A375 (cell line): ENCODE data around the gene PC. TPM values are rescaled to one million over a fixed set of nuclear protein-coding genes. Genes with fewer than 3 reads are reported as not detected.

ENCODE experiments used
- small RNA-seq: library from RNA; depleted of rRNA; stranded (forward); fragments of <200 nt; gene quantifications from one replicate; pipeline ENCODE3, GENCODE V24; 2014
- total RNA-seq: library from RNA; depleted of rRNA; stranded (reverse); fragments of >200 nt; shearing (Covaris generic); gene quantifications from 2 replicates; pipeline ENCODE4 v1.2.3, GENCODE V29; 2014; rRNA removed

The PC gene
- 26.6 and 29.2 TPM in 2 replicates for total RNA-seq

DNA sequence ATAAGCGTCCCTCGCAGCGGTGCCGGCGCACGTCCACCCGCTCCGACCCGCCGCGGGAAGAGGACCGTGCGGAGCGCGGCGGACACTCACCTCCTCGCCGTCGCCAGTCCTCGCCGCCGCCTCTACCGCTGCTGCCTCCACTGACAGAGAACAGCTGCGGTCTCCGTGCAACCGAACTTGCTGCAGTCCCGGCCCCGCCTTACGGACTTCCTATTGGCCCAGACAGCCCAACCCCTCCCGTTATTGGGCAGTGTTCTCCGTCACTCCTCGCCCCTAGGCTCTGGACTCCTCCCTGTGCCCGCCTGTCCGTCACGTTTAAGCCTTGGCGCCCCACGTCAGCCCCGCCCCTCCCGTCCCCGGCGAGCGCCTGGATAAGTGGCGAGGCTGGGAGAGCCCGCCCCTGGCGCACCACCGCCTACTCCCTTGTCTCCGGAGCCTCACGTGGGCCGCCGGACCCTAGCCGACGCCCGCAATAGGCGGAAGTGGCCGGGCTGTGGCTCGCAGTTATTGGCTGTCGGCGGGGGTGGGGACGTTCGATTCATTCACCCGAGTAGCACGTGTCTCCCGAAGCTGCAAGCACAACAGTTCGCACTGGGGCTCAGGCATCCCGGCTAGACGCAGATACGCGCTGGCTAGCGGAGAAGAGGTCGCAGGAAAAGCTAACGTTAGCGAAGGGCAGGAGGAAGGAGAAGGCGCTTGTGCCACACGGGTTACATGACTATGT is at the start of gene PC:
PC (minus strand) TSS at position 152 of the 724 bp plus-strand sequence. CDS start 86,224 bp downstream, outside the sequence.

DNA sequence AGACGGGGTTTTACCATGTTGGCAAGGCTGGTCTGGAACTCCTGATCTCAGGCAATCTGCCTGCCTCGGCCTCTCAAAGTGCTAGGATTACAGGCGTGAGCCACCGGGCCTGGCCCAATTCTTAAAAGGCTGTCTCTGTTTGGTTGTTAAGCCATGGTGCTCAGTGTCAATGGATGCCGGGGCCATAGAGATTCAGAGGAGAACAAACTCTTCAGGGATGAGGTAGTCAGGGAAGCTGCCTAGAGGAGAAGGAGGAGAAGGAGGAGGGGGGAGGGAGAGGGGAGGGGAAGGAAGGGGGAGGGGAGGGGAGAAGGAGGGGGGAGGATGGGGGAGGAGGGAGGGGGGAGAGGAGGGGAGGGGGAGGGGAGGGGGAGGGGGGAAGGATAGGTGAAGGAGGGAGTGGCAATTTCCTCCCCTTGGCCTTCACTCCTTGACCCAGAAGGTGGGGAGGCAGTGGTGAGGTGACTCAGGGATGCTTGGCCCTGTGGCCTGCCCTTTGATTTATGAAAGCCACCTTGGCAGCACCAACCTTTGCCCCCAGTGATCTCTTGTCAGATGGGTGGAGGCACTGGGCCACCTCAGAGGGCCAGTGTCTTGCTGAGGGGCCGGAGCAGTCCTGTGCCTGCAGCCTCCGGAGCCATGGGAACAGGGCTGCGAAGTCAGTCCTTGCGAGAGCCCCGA is 16.7 kb upstream of the PC start, which contains the start of gene C11orf86:
C11orf86 (plus strand) TSS at position 581 of the 681 bp plus-strand sequence; CDS start at position 640, 59 bp downstream.

DNA sequence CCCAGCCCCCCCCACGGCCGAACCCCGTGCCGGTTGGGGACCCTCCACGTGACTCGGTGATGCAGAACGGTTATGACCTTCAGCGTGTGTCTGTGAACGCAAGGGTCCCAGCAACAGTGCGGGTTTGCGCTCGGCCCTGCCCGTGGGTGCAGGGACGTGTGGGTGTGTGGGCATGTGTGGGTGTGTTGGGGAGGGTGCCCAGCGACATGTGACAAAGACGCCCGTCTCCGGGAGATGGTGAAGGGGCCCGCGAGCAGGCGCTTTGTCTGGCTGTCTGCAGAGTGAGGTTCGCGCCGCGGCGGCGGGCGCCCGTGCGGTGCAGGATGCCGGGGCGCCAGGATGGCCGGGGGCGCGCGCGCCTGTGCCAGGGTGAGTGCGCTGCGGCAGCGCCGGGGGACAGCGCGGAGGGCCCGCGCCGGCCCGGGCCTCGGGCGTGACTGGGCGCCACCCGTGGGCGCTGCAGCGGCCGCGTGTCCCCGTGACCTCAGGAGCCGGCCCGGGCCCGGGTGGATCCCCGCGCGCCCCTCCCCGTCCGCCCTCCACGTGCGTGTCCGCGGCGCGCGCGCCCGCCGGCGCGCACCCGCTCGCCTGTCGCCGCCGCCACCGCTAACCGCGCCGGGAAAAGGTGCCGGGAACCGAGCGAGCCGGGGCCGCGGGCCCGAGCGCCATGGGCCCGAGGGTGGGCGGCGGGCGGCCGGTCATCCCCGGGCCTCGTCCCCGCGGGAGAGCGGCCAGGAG is 101.5 kb downstream of the PC start, which contains the start of gene LRFN4:
LRFN4 (plus strand) TSS at position 569 of the 738 bp plus-strand sequence. CDS start 681 bp downstream, outside the sequence.

DNA sequence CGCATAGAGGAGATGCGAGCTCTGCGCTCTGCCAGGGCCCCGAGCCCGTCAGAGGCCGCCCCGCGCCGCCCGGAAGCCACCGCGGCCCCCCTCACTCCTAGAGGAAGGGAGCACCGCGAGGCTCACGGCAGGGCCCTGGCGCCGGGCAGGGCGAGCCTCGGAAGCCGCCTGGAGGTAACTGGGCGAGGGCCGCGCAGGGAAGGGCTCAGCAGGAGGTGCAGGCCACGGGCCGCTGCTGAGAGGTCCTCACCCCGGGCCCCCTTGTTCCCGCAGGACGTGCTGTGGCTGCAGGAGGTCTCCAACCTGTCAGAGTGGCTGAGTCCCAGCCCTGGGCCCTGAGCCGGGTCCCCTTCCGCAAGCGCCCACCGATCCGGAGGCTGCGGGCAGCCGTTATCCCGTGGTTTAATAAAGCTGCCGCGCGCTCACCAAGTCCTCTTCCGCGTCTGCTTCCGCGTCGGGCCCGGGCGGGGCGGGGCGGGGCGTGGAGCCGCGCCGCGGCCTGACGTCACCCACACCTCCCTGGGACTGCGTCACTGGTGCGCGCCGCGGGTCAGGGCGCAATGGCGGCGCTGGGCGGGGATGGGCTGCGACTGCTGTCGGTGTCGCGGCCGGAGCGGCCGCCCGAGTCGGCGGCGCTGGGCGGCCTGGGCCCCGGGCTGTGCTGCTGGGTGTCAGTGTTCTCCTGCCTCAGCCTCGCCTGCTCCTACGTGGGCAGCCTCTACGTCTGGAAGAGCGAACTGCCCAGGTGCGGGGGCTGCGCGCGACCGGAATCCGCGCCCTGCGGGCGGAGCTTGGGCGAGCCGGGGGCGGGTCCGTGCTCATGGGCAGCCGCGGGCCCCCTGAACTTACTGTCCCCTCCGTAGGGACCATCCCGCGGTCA is 115.0 kb downstream of the PC start, which contains the start of gene RCE1:
RCE1 (plus strand) TSS at position 546 of the 880 bp plus-strand sequence; CDS start at position 561, 15 bp downstream.

Small RNAs within 50 kb of the gene (small RNA-seq; reads per million reads assigned to genes)
- not detected for gene MIR3163
- 0.13 reads per million for gene RNU7-23P

Other genes with a start within 250 kb of the PC start
- gene SPTBN2, start 229.2 kb downstream of the PC start, total RNA-seq, result 96.9 and 143 TPM in 2 replicates
- 34.0 and 34.2 TPM in 2 replicates for gene RCE1, start 114.9 kb downstream of the PC start, total RNA-seq
- gene LRFN4, start 101.3 kb downstream of the PC start, total RNA-seq, result 30.2 and 41.9 TPM in 2 replicates
- not detected in 2 replicates for gene C11orf86, start 16.9 kb upstream of the PC start, total RNA-seq
- gene SYT12, start 64.8 kb upstream of the PC start, total RNA-seq, result 0.11 and 0.19 TPM in 2 replicates
- gene RHOD, start 98.5 kb upstream of the PC start, total RNA-seq, result not detected in 2 replicates
- gene KDM2A, start 160.9 kb upstream of the PC start, total RNA-seq, result 27.2 and 33.4 TPM in 2 replicates